ENCODE measurements around the gene MYCN.
"Not testable (repeated sequence)": the region's sequence is repeated elsewhere in the genome, so short reads cannot be mapped to it uniquely, and the experiment has no call there.

Gene MYCN

GRCh38 chr2:15955232-15955988, 15.1 kb downstream of the MYCN start:
- no peak overlapping the region for H3K4me3 ChIP-seq (ENCODE audit: low read depth, low read length)
- DNase-seq (ENCODE audit: low read depth), result peak; percentile 35
- TF ChIP-seq CTCF (IDR thresholded peaks at IDR 0.05; ENCODE audit: control insufficient read depth, extremely low read depth, insufficient read depth), result no peak

GRCh38 chr2:15956230-15956629, 15.9 kb downstream of the MYCN start:
- no peak overlapping the region for H3K4me3 ChIP-seq (ENCODE audit: low read depth, low read length)
- no peak for TF ChIP-seq CTCF (IDR thresholded peaks at IDR 0.05; ENCODE audit: control insufficient read depth, extremely low read depth, insufficient read depth)
- no peak for DNase-seq (ENCODE audit: low read depth)

- TF ChIP-seq CTCF (IDR thresholded peaks at IDR 0.05; ENCODE audit: control insufficient read depth, extremely low read depth, insufficient read depth), result no peak
- no peak for DNase-seq (ENCODE audit: low read depth)
- H3K4me3 ChIP-seq (ENCODE audit: low read depth, low read length), result no peak overlapping the region
These were observed 16.7 kb downstream of the MYCN start for GRCh38 chr2:15956751-15957736.

GRCh38 chr2:15957881-15958713, 17.7 kb downstream of the MYCN start:
- no peak for DNase-seq (ENCODE audit: low read depth)
- TF ChIP-seq CTCF (IDR thresholded peaks at IDR 0.05; ENCODE audit: control insufficient read depth, extremely low read depth, insufficient read depth), result no peak

GRCh38 chr2:15959331-15960153, 19.2 kb downstream of the MYCN start:
- DNase-seq (ENCODE audit: low read depth), result no peak
- no peak for TF ChIP-seq CTCF (IDR thresholded peaks at IDR 0.05; ENCODE audit: control insufficient read depth, extremely low read depth, insufficient read depth)
- H3K4me3 ChIP-seq (ENCODE audit: low read depth, low read length), result no peak overlapping the region

More at GRCh38 chr2:15957881-15958713, 17.7 kb downstream of the MYCN start:
- H3K4me3 ChIP-seq (ENCODE audit: low read depth, low read length), result no peak overlapping the region

- not testable (repeated sequence) for H3K4me3 ChIP-seq (ENCODE audit: low read depth, low read length); DNase-seq (ENCODE audit: low read depth)
These were observed 19.8 kb downstream of the MYCN start for GRCh38 chr2:15960154-15960520.

GRCh38 chr2:15963109-15963976, 23.0 kb downstream of the MYCN start:
- not testable (repeated sequence) for H3K4me3 ChIP-seq (ENCODE audit: low read depth, low read length); DNase-seq (ENCODE audit: low read depth)

Measured in LNCaP clone FGC (cell line).